Tibial artery (tissue), 4 donors: ENCODE measurements around the gene PAPPA2.

Experiments
- DNase-seq, 2 donors: peaks; one replicate each; pipeline ENCODE4 v3.0.0-alpha.2; 2019
- H3K27ac ChIP-seq, 2 donors: fragments of 200-600 bp; sonication (generic) in 1 of 2; 1 replicate in 1 of 2; 2 replicates in 1 of 2; pipeline ENCODE4 v1.5.1; 2018 to 2019; ENCODE audit warnings: mild to moderate bottlenecking in 1 of 2
- H3K27me3 ChIP-seq, 2 donors: fragments of 200-600 bp; sonication (generic) in 1 of 2; one replicate each; pipeline versions ENCODE4 v1.5.1 to v1.6.0; 2016 to 2019
- H3K36me3 ChIP-seq, 3 donors: fragments of 200-600 bp; sonication (generic) in 2 of 3; one replicate each; pipeline ENCODE4 v1.5.1; 2016 to 2019; ENCODE audit warnings: mild to moderate bottlenecking in 2 of 3
- H3K4me1 ChIP-seq, 4 donors: fragments of 200-600 bp; sonication (generic) in 2 of 4; 1 replicate in 3 of 4; 2 replicates in 1 of 4; pipeline ENCODE4 v1.5.1; 2016 to 2019
- H3K4me3 ChIP-seq, 2 donors: fragments of 200-600 bp; sonication (generic) in 1 of 2; 1 replicate in 1 of 2; 2 replicates in 1 of 2; pipeline ENCODE4 v1.5.1; 2018 to 2019; ENCODE audit warnings: mild to moderate bottlenecking in 2 of 2
- H3K9me3 ChIP-seq, 3 donors: fragments of 200-600 bp; sonication (generic) in 1 of 3; one replicate each; pipeline ENCODE4 v1.5.1; 2016 to 2019
- CTCF ChIP-seq, 2 experiments: fragments of 200-600 bp in 1 of 2; fragments of 450-650 bp in 1 of 2; IDR thresholded peaks; one replicate each; pipeline ENCODE4 v1.5.1; 2017 to 2019; ENCODE audit warnings: antibody characterized with exemption in 2 of 2, mild to moderate bottlenecking in 1 of 2, moderate library complexity in 1 of 2
- intact Hi-C: fragments of 100-400 bp; cut with DNase I; formaldehyde crosslinking; loops from one replicate; pipeline ENCODE4 v1.15.0; 2023; ENCODE audit warnings: low total_unique reads

PAPPA2 gene

GRCh38 chr1:176852124-176852523 is 389.1 kb downstream of the PAPPA2 start:
- intact Hi-C loops = no loop called here
- DNase-seq = no peak

GRCh38 chr1:176853503-176853902 is 390.5 kb downstream of the PAPPA2 start:
- Histone ChIP-seq H3K36me3 (no peaks in the 10 kb centered on the region), H3K4me1 (no peaks in the 10 kb centered on the region), H3K27me3 (peaks cover 0 to 5% of the 10 kb centered on the region in 2 donors), H3K27ac (no peak overlapping the region), H3K4me3 (no peak overlapping the region), H3K9me3 (no peaks in the 10 kb centered on the region)
- intact Hi-C loops = no loop called here
- DNase-seq = no peak
- TF ChIP-seq CTCF (IDR thresholded peaks at IDR 0.05) = no peak

More at GRCh38 chr1:176852124-176852523, 389.1 kb downstream of the PAPPA2 start:
- no peaks in the 10 kb centered on the region for H3K36me3 ChIP-seq
- H3K27ac ChIP-seq = no peak overlapping the region
- no peaks in the 10 kb centered on the region for H3K9me3 ChIP-seq
- H3K4me1 ChIP-seq = no peaks in the 10 kb centered on the region
- H3K4me3 ChIP-seq = no peak overlapping the region
- peaks cover 0 to 3% of the 10 kb centered on the region in 2 donors for H3K27me3 ChIP-seq
- no peak for TF ChIP-seq CTCF (IDR thresholded peaks at IDR 0.05)

GRCh38 chr1:176854121-176854520 is 391.1 kb downstream of the PAPPA2 start:
- no peak overlapping the region for H3K27ac ChIP-seq
- no peak overlapping the region for H3K4me3 ChIP-seq
- TF ChIP-seq CTCF (IDR thresholded peaks at IDR 0.05) = no peak
- H3K4me1 ChIP-seq = no peaks in the 10 kb centered on the region
- peaks cover 0 to 5% of the 10 kb centered on the region in 2 donors for H3K27me3 ChIP-seq
- DNase-seq = no peak
- no peaks in the 10 kb centered on the region for H3K9me3 ChIP-seq
- H3K36me3 ChIP-seq = no peaks in the 10 kb centered on the region
- intact Hi-C loops = no loop called here

GRCh38 chr1:176854758-176855745 is 392.1 kb downstream of the PAPPA2 start:
- Histone ChIP-seq H3K36me3 (no peaks in the 10 kb centered on the region), H3K27ac (no peak overlapping the region), H3K4me3 (no peak overlapping the region), H3K9me3 (no peaks in the 10 kb centered on the region), H3K4me1 (no peaks in the 10 kb centered on the region), H3K27me3 (peaks cover 0 to 5% of the 10 kb centered on the region in 2 donors)
- no peak for DNase-seq
- no peak for TF ChIP-seq CTCF (IDR thresholded peaks at IDR 0.05)
- intact Hi-C loops = no loop called here

- Histone ChIP-seq H3K36me3 (no peaks in the 10 kb centered on the region), H3K27me3 (peaks cover 0 to 5% of the 10 kb centered on the region in 2 donors), H3K9me3 (no peaks in the 10 kb centered on the region), H3K27ac (no peak overlapping the region), H3K4me1 (no peaks in the 10 kb centered on the region), H3K4me3 (no peak overlapping the region)
- no peak for DNase-seq
- intact Hi-C loops = no loop called here
- no peak for TF ChIP-seq CTCF (IDR thresholded peaks at IDR 0.05)
Observed at GRCh38 chr1:176857632-176858031, 394.7 kb downstream of the PAPPA2 start.
